ENCODE measurements around the gene LRRC74A.

Gene LRRC74A

GRCh38 chr14:76863724-76864407 lies 37.7 kb downstream of the LRRC74A start:
- H3K4me3 ChIP-seq (ENCODE audit: insufficient read length, low read depth) = no peak overlapping the region
- no peaks in the 10 kb centered on the region for H3K36me3 ChIP-seq (ENCODE audit: insufficient read depth, insufficient read length, low read length)
- H3K9me3 ChIP-seq (ENCODE audit: insufficient read depth, low read length) = no peaks in the 10 kb centered on the region
- TF ChIP-seq SUZ12 (IDR thresholded peaks at IDR 0.05; ENCODE audit: extremely low read depth, insufficient read depth, insufficient read length) = no peak
- TF ChIP-seq YY1 (IDR thresholded peaks at IDR 0.05; ENCODE audit: insufficient read depth, insufficient read length) = no peak
- TF ChIP-seq ZNF274 (IDR thresholded peaks at IDR 0.05; ENCODE audit: low read depth, low read length) = no peak
- DNase-seq (ENCODE audit: low read depth, low spot score) = no peak
- peaks cover 2% of the 10 kb centered on the region for H3K27me3 ChIP-seq (ENCODE audit: insufficient read depth, insufficient read length)
- no peak overlapping the region for H3K9ac ChIP-seq (ENCODE audit: insufficient read length, low read depth)
- peaks cover 21% of the 10 kb centered on the region for H3K4me1 ChIP-seq (ENCODE audit: insufficient read depth, insufficient read length)

- no peak for TF ChIP-seq ZNF274 (IDR thresholded peaks at IDR 0.05; ENCODE audit: low read depth, low read length)
- no peak for TF ChIP-seq YY1 (IDR thresholded peaks at IDR 0.05; ENCODE audit: insufficient read depth, insufficient read length)
- TF ChIP-seq SUZ12 (IDR thresholded peaks at IDR 0.05; ENCODE audit: extremely low read depth, insufficient read depth, insufficient read length) = no peak
- no peak for DNase-seq (ENCODE audit: low read depth, low spot score)
- H3K36me3 ChIP-seq (ENCODE audit: insufficient read depth, insufficient read length, low read length) = no peaks in the 10 kb centered on the region
- H3K9me3 ChIP-seq (ENCODE audit: insufficient read depth, low read length) = no peaks in the 10 kb centered on the region
- H3K9ac ChIP-seq (ENCODE audit: insufficient read length, low read depth) = no peak overlapping the region
- no peak overlapping the region for H3K4me3 ChIP-seq (ENCODE audit: insufficient read length, low read depth)
- no peaks in the 10 kb centered on the region for H3K27me3 ChIP-seq (ENCODE audit: insufficient read depth, insufficient read length)
- H3K4me1 ChIP-seq (ENCODE audit: insufficient read depth, insufficient read length) = peaks cover 12% of the 10 kb centered on the region
Observed at GRCh38 chr14:76866456-76866855, 40.2 kb downstream of the LRRC74A start.

GRCh38 chr14:76867516-76868453 lies 41.6 kb downstream of the LRRC74A start:
- Histone ChIP-seq H3K9me3 (ENCODE audit: insufficient read depth, low read length) (no peaks in the 10 kb centered on the region), H3K9ac (ENCODE audit: insufficient read length, low read depth) (no peak overlapping the region), H3K4me3 (ENCODE audit: insufficient read length, low read depth) (no peak overlapping the region), H3K4me1 (ENCODE audit: insufficient read depth, insufficient read length) (peaks cover 12% of the 10 kb centered on the region), H3K27me3 (ENCODE audit: insufficient read depth, insufficient read length) (no peaks in the 10 kb centered on the region), H3K36me3 (ENCODE audit: insufficient read depth, insufficient read length, low read length) (no peaks in the 10 kb centered on the region)
- no peak for DNase-seq (ENCODE audit: low read depth, low spot score)
- no peak for TF ChIP-seq YY1 (IDR thresholded peaks at IDR 0.05; ENCODE audit: insufficient read depth, insufficient read length)
- TF ChIP-seq ZNF274 (IDR thresholded peaks at IDR 0.05; ENCODE audit: low read depth, low read length) = no peak
- no peak for TF ChIP-seq SUZ12 (IDR thresholded peaks at IDR 0.05; ENCODE audit: extremely low read depth, insufficient read depth, insufficient read length)

- Histone ChIP-seq H3K4me3 (ENCODE audit: insufficient read length, low read depth) (no peak overlapping the region), H3K9ac (ENCODE audit: insufficient read length, low read depth) (no peak overlapping the region), H3K36me3 (ENCODE audit: insufficient read depth, insufficient read length, low read length) (no peaks in the 10 kb centered on the region), H3K9me3 (ENCODE audit: insufficient read depth, low read length) (no peaks in the 10 kb centered on the region), H3K27me3 (ENCODE audit: insufficient read depth, insufficient read length) (no peaks in the 10 kb centered on the region), H3K4me1 (ENCODE audit: insufficient read depth, insufficient read length) (peaks cover 13% of the 10 kb centered on the region)
- no peak for TF ChIP-seq ZNF274 (IDR thresholded peaks at IDR 0.05; ENCODE audit: low read depth, low read length)
- no peak for TF ChIP-seq YY1 (IDR thresholded peaks at IDR 0.05; ENCODE audit: insufficient read depth, insufficient read length)
- no peak for TF ChIP-seq SUZ12 (IDR thresholded peaks at IDR 0.05; ENCODE audit: extremely low read depth, insufficient read depth, insufficient read length)
- DNase-seq (ENCODE audit: low read depth, low spot score) = no peak
Observed at GRCh38 chr14:76868454-76869170, 42.4 kb downstream of the LRRC74A start.

- TF ChIP-seq YY1 (IDR thresholded peaks at IDR 0.05; ENCODE audit: insufficient read depth, insufficient read length) = no peak
- no peak for TF ChIP-seq SUZ12 (IDR thresholded peaks at IDR 0.05; ENCODE audit: extremely low read depth, insufficient read depth, insufficient read length)
- no peak for TF ChIP-seq ZNF274 (IDR thresholded peaks at IDR 0.05; ENCODE audit: low read depth, low read length)
- H3K4me1 ChIP-seq (ENCODE audit: insufficient read depth, insufficient read length) = peaks cover 10% of the 10 kb centered on the region
- no peak overlapping the region for H3K9ac ChIP-seq (ENCODE audit: insufficient read length, low read depth)
- no peak for DNase-seq (ENCODE audit: low read depth, low spot score)
- no peaks in the 10 kb centered on the region for H3K36me3 ChIP-seq (ENCODE audit: insufficient read depth, insufficient read length, low read length)
- no peaks in the 10 kb centered on the region for H3K27me3 ChIP-seq (ENCODE audit: insufficient read depth, insufficient read length)
- no peak overlapping the region for H3K4me3 ChIP-seq (ENCODE audit: insufficient read length, low read depth)
- H3K9me3 ChIP-seq (ENCODE audit: insufficient read depth, low read length) = peaks cover 6% of the 10 kb centered on the region; the same call in 1 of the 2 replicates
Observed at GRCh38 chr14:76870166-76870565, 44.0 kb downstream of the LRRC74A start.

GRCh38 chr14:76872796-76873432 lies 46.7 kb downstream of the LRRC74A start:
- no peaks in the 10 kb centered on the region for H3K36me3 ChIP-seq (ENCODE audit: insufficient read depth, insufficient read length, low read length)
- peak; percentile 46 for DNase-seq (ENCODE audit: low read depth, low spot score)
- peaks cover 14% of the 10 kb centered on the region; the same call in 1 of the 2 replicates for H3K9me3 ChIP-seq (ENCODE audit: insufficient read depth, low read length)
- peaks cover 6% of the 10 kb centered on the region for H3K4me1 ChIP-seq (ENCODE audit: insufficient read depth, insufficient read length)
- no peak for TF ChIP-seq ZNF274 (IDR thresholded peaks at IDR 0.05; ENCODE audit: low read depth, low read length)
- no peak for TF ChIP-seq SUZ12 (IDR thresholded peaks at IDR 0.05; ENCODE audit: extremely low read depth, insufficient read depth, insufficient read length)
- TF ChIP-seq YY1 (IDR thresholded peaks at IDR 0.05; ENCODE audit: insufficient read depth, insufficient read length) = no peak
- H3K9ac ChIP-seq (ENCODE audit: insufficient read length, low read depth) = no peak overlapping the region
- H3K4me3 ChIP-seq (ENCODE audit: insufficient read length, low read depth) = no peak overlapping the region
- H3K27me3 ChIP-seq (ENCODE audit: insufficient read depth, insufficient read length) = no peaks in the 10 kb centered on the region

Data from NT2/D1 (cell line).